MM.1S (cell line): ENCODE measurements around the gene VASH2.

Experiments used
- DNase-seq: peaks from one replicate; pipeline ENCODE4 v3.0.0-alpha.2; 2015
- H2AFZ ChIP-seq: fragments of 300-600 bp; sonication (generic); 2 replicates; pipeline ENCODE4 v1.6.0; 2016; ENCODE audit warnings: antibody characterized with exemption, low read length
- H3F3A ChIP-seq: fragments of 300-600 bp; sonication (generic); 2 replicates; pipeline ENCODE4 v1.6.1; 2016; ENCODE audit warnings: mild to moderate bottlenecking, antibody characterized with exemption, low read length, moderate library complexity, mixed read lengths; ENCODE audit not compliant: insufficient read depth
- H3K27ac ChIP-seq: fragments of 300-600 bp; sonication (generic); 2 replicates; pipeline ENCODE4 v1.5.1; 2016; ENCODE audit warnings: mild to moderate bottlenecking, low read length
- H3K27me3 ChIP-seq: fragments of 300-600 bp; sonication (generic); replicated peaks from 2 replicates; pipeline ENCODE4 v1.6.0; 2016; ENCODE audit warnings: low read length; ENCODE audit not compliant: insufficient read depth
- H3K36me3 ChIP-seq: fragments of 300-600 bp; sonication (generic); replicated peaks from 2 replicates; pipeline ENCODE4 v1.6.1; 2016; ENCODE audit warnings: mild to moderate bottlenecking, low read length, mixed read lengths; ENCODE audit not compliant: insufficient read depth
- H3K4me1 ChIP-seq: fragments of 300-600 bp; sonication (generic); 2 replicates; pipeline ENCODE4 v1.6.1; 2016; ENCODE audit warnings: low read length, mixed read lengths
- H3K4me2 ChIP-seq: fragments of 300-600 bp; sonication (generic); 2 replicates; pipeline ENCODE4 v1.6.0; 2016; ENCODE audit warnings: low read depth, low read length
- H3K4me3 ChIP-seq: fragments of 300-600 bp; sonication (generic); 2 replicates; pipeline ENCODE4 v1.5.1; 2016; ENCODE audit warnings: low read length, mixed read lengths
- H3K79me2 ChIP-seq: fragments of 300-600 bp; sonication (generic); 2 replicates; pipeline ENCODE4 v1.6.1; 2016; ENCODE audit warnings: mixed run types, low read length, mixed read lengths
- H3K9ac ChIP-seq: fragments of 300-600 bp; sonication (generic); 2 replicates; pipeline ENCODE4 v1.6.1; 2016; ENCODE audit warnings: low read length, mixed read lengths
- H3K9me2 ChIP-seq: fragments of 300-600 bp; sonication (generic); replicated peaks from 2 replicates; pipeline ENCODE4 v1.6.1; 2016; ENCODE audit warnings: mild to moderate bottlenecking, low read length, mixed read lengths; ENCODE audit not compliant: insufficient read depth
- H3K9me3 ChIP-seq: fragments of 300-600 bp; sonication (generic); replicated peaks from 2 replicates; pipeline ENCODE4 v1.6.1; 2016; ENCODE audit warnings: mild to moderate bottlenecking, low read length, mixed read lengths; ENCODE audit not compliant: insufficient read depth
- H4K20me1 ChIP-seq: fragments of 300-600 bp; sonication (generic); 2 replicates; pipeline ENCODE4 v1.6.1; 2016; ENCODE audit warnings: mild to moderate bottlenecking, low read length, moderate library complexity, mixed read lengths; ENCODE audit not compliant: insufficient read depth
- CTCF ChIP-seq: fragments of 300-600 bp; sonication (generic); IDR thresholded peaks from 2 replicates; pipeline ENCODE4 v1.5.1; 2016; ENCODE audit warnings: antibody characterized with exemption, low read length, mixed read lengths
- EZH2 ChIP-seq: fragments of 300-600 bp; sonication (generic); optimal IDR thresholded peaks from 2 replicates; pipeline ENCODE3; 2017; ENCODE audit warnings: low read depth, mild to moderate bottlenecking, antibody characterized with exemption, low read length, mixed read lengths
- EZH2phosphoT487 ChIP-seq: fragments of 300-600 bp; sonication (generic); IDR thresholded peaks from 2 replicates; pipeline ENCODE4 v1.6.1; 2018; ENCODE audit warnings: antibody characterized with exemption, low read length

The VASH2 gene

GRCh38 chr1:212980123-212980785 is 29.9 kb downstream of the VASH2 start:
- Histone ChIP-seq H3K4me1 (no peaks in the 10 kb centered on the region), H3K9me2 (no peaks in the 10 kb centered on the region), H3K27ac (no peak overlapping the region), H3K4me3 (no peak overlapping the region), H3F3A (no peaks in the 10 kb centered on the region), H3K79me2 (no peaks in the 10 kb centered on the region), H3K27me3 (no peaks in the 10 kb centered on the region), H3K36me3 (no peaks in the 10 kb centered on the region), H3K9me3 (no peaks in the 10 kb centered on the region), H3K4me2 (no peak overlapping the region), H4K20me1 (no peaks in the 10 kb centered on the region), H3K9ac (no peak overlapping the region), H2AFZ (no peak overlapping the region)
- TF ChIP-seq EZH2 (no peak), CTCF (no peak), EZH2phosphoT487 (no peak)
- no peak for DNase-seq

GRCh38 chr1:212981025-212981495 is 30.7 kb downstream of the VASH2 start:
- no peak for DNase-seq
- H3F3A ChIP-seq: no peaks in the 10 kb centered on the region
- H3K9me2 ChIP-seq: no peaks in the 10 kb centered on the region
- no peaks in the 10 kb centered on the region for H3K27me3 ChIP-seq
- H4K20me1 ChIP-seq: no peaks in the 10 kb centered on the region
- TF ChIP-seq CTCF: no peak
- TF ChIP-seq EZH2: no peak
- TF ChIP-seq EZH2phosphoT487: no peak
- no peak overlapping the region for H3K9ac ChIP-seq
- H3K79me2 ChIP-seq: no peaks in the 10 kb centered on the region
- no peak overlapping the region for H3K4me3 ChIP-seq
- H3K36me3 ChIP-seq: no peaks in the 10 kb centered on the region
- no peak overlapping the region for H2AFZ ChIP-seq
- H3K4me2 ChIP-seq: no peak overlapping the region
- no peaks in the 10 kb centered on the region for H3K4me1 ChIP-seq
- no peak overlapping the region for H3K27ac ChIP-seq
- no peaks in the 10 kb centered on the region for H3K9me3 ChIP-seq

- Histone ChIP-seq H3K27ac (no peak overlapping the region), H3K4me1 (no peaks in the 10 kb centered on the region), H3K4me2 (no peak overlapping the region), H3K36me3 (no peaks in the 10 kb centered on the region), H3K79me2 (no peaks in the 10 kb centered on the region), H4K20me1 (no peaks in the 10 kb centered on the region), H2AFZ (no peak overlapping the region), H3K9ac (no peak overlapping the region), H3K9me2 (no peaks in the 10 kb centered on the region), H3K27me3 (no peaks in the 10 kb centered on the region), H3K9me3 (no peaks in the 10 kb centered on the region), H3K4me3 (no peak overlapping the region), H3F3A (no peaks in the 10 kb centered on the region)
- no peak for TF ChIP-seq CTCF
- TF ChIP-seq EZH2phosphoT487: no peak
- no peak for TF ChIP-seq EZH2
- no peak for DNase-seq
Measured at GRCh38 chr1:212981571-212982328, 31.4 kb downstream of the VASH2 start.
